HG02642 (cell line): ENCODE measurements around the gene FRMD1.

Experiments used
- ATAC-seq: cut with Tn5 transposase; IDR thresholded peaks from one replicate; pipeline ENCODE4 v1.9.1; 2021; ENCODE audit warnings: mild to moderate bottlenecking; ENCODE audit not compliant: unreplicated experiment, poor library complexity

The FRMD1 gene

GRCh38 chr6:168032005-168032760, 46.8 kb downstream of the FRMD1 start:
- no peak for ATAC-seq

- no peak for ATAC-seq
These were observed 47.5 kb downstream of the FRMD1 start for GRCh38 chr6:168031411-168031971.

- ATAC-seq, result no peak
These were observed 48.1 kb downstream of the FRMD1 start for GRCh38 chr6:168030908-168031307.

DNA sequence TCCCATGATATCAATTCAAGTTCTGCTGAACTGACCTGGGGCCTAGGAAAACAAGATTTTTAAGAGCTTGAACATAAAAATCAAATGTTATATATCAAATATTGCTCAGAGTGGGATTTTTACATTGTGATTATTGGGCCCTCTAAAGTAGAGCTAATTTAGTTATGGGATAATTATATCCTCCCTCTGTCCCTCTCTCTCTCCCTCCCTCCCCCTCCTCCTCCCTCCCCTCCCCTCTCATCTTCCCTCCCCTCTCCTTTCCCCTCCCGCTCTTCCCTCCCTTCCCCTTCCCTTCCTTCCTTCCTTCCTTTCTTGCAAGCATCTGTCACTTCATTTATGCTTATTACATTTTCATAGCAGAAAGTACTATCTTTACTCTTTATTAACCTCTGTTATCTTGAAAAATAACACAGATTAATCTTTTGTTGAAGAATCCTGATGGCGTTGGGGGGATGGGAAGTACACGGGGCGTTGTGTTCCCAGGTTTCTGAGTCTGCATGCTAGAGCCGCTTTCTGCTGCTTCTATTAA, 48.7 kb downstream of the FRMD1 start:
- no peak for ATAC-seq

DNA sequence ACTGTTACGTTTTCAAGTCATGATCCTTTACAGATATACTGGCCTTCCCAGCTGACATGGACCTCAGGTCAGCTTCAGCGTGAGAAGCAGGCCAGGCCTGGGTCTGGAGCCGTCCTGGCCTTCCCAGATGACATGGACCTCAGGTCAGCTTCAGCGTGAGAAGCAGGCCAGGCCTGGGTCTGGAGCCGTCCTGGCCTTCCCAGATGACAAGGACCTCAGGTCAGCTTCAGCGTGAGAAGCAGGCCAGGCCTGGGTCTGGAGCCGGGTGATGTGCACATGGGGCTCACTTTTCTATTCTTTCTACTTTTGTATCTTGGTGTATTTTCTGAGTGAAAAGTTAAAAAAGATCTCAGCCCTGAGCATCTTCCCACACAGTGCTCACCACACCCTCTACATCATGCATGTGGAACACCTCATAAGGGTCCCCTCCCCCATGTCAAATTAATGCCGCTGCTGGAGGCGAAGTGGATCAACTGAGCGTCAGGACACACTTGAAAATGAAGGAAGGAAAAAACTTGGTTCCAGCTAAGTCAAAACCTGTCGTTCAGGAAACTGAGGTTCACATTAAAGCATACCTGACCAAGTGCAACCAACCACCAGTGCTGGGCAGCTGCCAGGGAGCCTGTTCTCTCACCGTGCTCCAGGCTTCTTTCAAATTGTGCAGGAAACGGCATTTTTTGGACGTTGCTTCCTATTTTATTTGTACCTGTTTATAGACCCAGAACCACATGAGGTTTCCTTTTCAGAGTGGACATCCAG, 49.4 kb downstream of the FRMD1 start:
- ATAC-seq, result no peak

- ATAC-seq, result no peak
These were observed 50.8 kb downstream of the FRMD1 start for GRCh38 chr6:168028181-168028580.

- ATAC-seq, result no peak
These were observed 51.5 kb downstream of the FRMD1 start for GRCh38 chr6:168027521-168027920.

GRCh38 chr6:168026925-168027324, 52.1 kb downstream of the FRMD1 start:
- no peak for ATAC-seq

GRCh38 chr6:168025831-168026710, 52.9 kb downstream of the FRMD1 start:
- ATAC-seq, result no peak

GRCh38 chr6:168024951-168025510, 54.0 kb downstream of the FRMD1 start:
- ATAC-seq, result no peak

DNA sequence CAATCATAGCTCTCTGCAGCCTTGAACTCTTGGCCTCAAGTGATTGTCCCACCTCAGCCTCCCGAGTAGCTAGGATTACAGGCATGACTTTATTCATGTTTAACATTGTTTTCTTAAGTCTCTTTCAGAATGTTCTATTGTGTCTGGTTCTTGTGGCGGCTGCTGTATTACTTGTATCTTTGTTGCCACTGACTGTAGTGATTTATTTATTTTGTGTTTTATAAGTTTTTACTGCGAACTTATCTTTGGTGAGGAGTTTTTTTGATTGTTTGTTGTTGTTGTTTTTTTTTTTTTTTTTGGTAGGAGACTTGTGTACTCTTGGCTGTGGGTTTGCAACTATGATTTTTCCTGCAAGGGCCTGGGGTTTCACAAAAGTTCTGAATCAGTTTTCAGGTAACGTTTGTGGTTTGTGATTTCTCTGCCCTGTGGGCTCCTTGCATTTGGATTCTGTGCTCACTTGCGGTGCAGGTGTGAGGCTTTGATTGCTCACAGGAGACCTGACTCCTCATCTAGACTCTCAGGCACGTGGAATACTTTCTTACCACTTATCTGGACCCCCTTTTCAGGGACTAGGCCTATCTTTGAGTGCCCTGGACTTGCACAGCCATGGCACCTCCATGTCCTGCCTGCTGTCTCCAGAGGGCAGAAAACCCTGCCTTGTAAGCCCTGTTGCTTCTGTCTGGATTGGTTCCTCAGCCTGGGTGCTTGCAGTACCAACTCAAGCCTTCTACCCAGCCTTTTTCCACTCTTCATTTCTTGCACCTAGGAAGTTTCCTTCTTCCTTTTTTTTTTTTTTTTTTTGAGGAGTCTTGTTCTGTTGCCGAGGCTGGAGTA, 56.3 kb downstream of the FRMD1 start:
- no peak for ATAC-seq

DNA sequence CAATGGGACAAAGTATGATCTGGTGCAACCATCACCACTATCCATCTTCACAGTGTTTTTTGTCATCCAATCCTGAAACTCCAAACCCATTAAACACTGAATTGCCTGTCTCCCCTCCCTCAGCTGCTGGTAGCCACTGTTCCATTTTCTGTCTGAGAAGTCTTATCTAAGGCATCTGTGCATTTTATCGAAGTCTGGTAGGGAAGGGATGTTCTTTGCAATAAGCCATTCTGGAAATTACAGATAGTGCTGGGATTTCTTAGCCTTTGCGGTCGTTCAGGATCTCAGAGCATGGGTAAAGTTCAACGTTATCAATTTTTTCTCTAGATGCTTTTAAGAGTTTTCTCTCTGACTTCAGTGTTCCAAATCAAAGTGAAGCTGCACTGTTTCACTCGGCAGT, 57.4 kb downstream of the FRMD1 start:
- ATAC-seq, result no peak

GRCh38 chr6:168020242-168020641, 58.8 kb downstream of the FRMD1 start:
- no peak for ATAC-seq

DNA sequence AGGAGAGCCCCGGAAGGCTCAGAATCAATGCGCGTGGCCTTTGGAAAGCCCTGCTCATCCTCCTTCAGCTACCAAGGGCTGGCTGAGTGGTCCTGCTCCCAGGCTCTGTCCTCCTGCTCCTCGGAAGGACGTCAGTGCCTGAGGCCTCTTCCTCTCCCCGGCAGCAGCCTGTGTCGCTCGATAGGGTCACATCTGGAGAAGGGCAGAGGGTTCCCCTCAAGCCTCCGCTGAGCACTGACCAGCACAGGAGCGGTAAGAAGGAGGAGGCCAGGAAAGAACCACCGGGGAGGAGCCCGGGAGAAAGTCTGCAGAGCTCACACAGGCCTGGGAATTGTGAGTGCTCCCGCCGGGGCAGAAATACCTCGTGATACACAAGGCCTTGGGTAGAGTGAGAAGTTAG, 60.3 kb downstream of the FRMD1 start:
- ATAC-seq, result no peak

DNA sequence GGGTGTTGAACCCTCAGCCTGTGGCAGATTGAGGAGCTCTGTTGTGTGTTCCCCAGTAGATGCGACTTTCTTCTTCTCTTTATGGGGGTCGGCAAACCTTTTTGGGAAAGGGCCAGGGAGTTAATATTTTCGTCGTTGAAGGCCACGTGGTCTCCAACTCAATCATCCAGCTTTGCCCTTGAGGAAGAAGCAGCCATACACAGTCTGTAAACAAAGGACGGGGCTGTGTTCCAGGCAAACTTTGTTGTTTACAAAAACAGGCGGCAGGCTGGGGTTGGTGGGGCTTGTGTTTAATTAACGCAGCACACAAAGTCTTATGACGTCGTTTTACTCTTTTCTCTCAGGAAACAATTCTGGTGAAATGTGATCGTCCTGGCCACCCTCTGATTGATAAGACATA, 61.4 kb downstream of the FRMD1 start:
- ATAC-seq, result no peak

DNA sequence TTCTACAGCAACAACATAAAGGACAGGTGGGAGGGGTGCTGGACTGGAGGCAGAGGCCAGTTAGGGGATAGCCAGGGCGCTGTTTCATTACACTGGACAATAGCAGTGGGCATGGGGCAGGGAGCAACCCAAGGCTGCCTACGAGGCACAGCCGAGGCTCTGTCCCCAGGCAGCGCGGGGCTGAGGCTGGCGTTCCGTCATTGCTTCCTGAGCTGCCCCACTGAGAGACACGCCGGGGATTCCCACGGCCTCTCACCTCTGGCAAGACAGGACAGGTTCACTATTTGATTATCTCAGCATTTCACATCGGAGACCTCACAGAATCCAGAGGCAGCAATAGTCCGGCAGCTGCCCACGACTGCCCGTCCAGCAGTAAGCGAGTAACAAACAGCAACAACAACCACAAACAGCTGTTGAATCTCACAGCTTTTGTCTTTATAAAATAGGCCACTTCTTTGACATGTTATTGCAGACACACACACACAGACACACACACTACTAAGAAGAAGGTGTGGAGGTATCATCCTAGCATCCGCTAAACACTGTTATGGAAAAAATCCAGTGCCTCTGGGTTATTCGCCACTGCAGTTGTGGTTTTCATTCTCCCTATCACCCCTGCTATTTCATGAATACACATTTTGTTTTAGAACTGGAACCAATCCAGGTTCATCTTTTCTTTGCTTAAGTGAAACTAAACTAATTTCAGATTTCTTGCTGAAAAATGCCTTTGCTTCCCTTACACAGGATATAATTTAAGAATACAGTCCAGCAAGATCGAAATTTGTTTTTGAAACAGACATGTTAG, 62.1 kb downstream of the FRMD1 start:
- no peak for ATAC-seq

- no peak for ATAC-seq
These were observed 62.8 kb downstream of the FRMD1 start for GRCh38 chr6:168016176-168016620.

DNA sequence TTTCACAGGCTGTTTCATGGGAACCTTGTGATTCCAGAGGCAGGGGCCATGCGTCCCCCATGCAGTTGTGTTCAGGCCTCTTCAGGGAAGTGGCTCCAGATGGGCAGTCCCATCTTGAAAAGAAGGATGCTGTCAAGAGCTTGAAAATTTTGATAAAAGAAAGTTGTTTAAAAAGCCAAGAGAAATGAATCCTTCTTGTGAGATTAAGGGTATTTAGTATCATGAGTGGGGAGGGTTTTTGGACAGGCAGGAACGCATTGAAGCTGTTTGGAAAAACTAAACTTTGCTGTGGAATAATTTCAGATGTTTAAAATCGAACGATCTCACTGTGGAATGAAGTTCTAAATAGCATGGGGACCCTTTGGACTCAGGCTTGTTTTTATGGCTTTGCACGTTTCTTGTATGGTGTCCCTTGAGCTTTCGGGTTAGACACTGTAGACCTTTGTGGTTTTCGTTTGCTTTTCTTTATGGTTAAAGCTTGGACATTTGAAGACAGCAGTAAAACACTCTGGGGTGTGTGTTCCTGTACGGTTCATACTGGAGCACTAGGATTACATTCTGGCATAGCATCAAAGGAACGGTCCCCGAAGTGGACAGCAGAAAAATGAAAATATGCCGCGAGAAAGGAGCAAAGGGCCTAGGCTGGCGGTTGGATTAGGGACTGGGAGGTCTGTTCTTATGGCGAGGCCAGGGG, 63.4 kb downstream of the FRMD1 start:
- ATAC-seq, result no peak
